Activated T-helper 1 cell treated with anti-CD3 and anti-CD28 coated beads, Interleukin-12 subunit alpha, Interleukin-12 subunit beta, Interleukin-2, Interleukin-4 antibody, amounts not matched to agents 30 ng/mL and 10 ng/mL and 1 ng/mL, durations not matched to agents 14 hours and 24 hours and 36 hours (primary cell): ENCODE data around the gene OIP5. TPM values are rescaled to one million over a fixed set of nuclear protein-coding genes. Genes with fewer than 3 reads are reported as not detected.
"Not testable (repeated sequence)": the region's sequence is repeated elsewhere in the genome, so short reads cannot be mapped to it uniquely, and the experiment has no call there.

Source experiments
- DNase-seq: peaks from one replicate; pipeline ENCODE4 v3.0.0; 2021; ENCODE audit warnings: low spot score
- H3K27ac Mint-ChIP-seq: one replicate; pipeline ENCODE4 v1.8.0; 2021; ENCODE audit warnings: mild to moderate bottlenecking, mixed read lengths
- H3K27me3 Mint-ChIP-seq: one replicate; pipeline ENCODE4 v1.8.0; 2022; ENCODE audit warnings: mild to moderate bottlenecking, moderate library complexity, mixed read lengths; ENCODE audit not compliant: insufficient read depth
- H3K36me3 Mint-ChIP-seq: one replicate; pipeline ENCODE4 v1.8.0; 2021; ENCODE audit warnings: low read depth, mixed read lengths
- H3K4me1 Mint-ChIP-seq: one replicate; pipeline ENCODE4 v1.8.0; 2021; ENCODE audit warnings: low read depth, mixed read lengths
- H3K4me3 Mint-ChIP-seq: one replicate; pipeline ENCODE4 v1.8.0; 2021; ENCODE audit warnings: mild to moderate bottlenecking, moderate library complexity, mixed read lengths
- H3K9me3 Mint-ChIP-seq: one replicate; pipeline ENCODE4 v1.8.0; 2021; ENCODE audit warnings: mixed read lengths
- intact Hi-C: fragments of 100-400 bp; cut with micrococcal nuclease; formaldehyde crosslinking; loops from one replicate; pipeline ENCODE4 v1.15.1; 2024
- total RNA-seq: library from RNA; stranded (reverse); gene quantifications from 2 replicates; pipeline ENCODE4 v1.2.3, GENCODE V29; 2022

The OIP5 gene
- total RNA-seq, 1 donor from 2014 or later: 17.6 TPM

- Mint-ChIP-seq H3K4me3 (peak overlapping the region; percentile 94), H3K4me1 (peaks cover 45% of the 10 kb centered on the region), H3K36me3 (peaks cover 12% of the 10 kb centered on the region), H3K27me3 (no peaks in the 10 kb centered on the region), H3K9me3 (no peaks in the 10 kb centered on the region), H3K27ac (peak overlapping the region; percentile 95)
- intact Hi-C loops: loop anchor here (5.0 kb wide), 3 partner anchors 158 to 742 kb away; partner anchors contain the start of genes ITPKA, KNL1 and MAPKBP1
- no peak for DNase-seq
These were observed 2.1 kb upstream of the OIP5 start for GRCh38 chr15:41334293-41335120.

GRCh38 chr15:41333026-41333562, 703 bp upstream of the OIP5 start:
- H3K27me3 Mint-ChIP-seq: no peaks in the 10 kb centered on the region
- peak overlapping the region; percentile 95 for H3K27ac Mint-ChIP-seq
- DNase-seq: no peak
- peaks cover 15% of the 10 kb centered on the region for H3K36me3 Mint-ChIP-seq
- peaks cover 40% of the 10 kb centered on the region for H3K4me1 Mint-ChIP-seq
- H3K9me3 Mint-ChIP-seq: no peaks in the 10 kb centered on the region
- intact Hi-C loops: loop anchor here (2.0 to 5.0 kb wide), 8 partner anchors 70 to 741 kb away; partner anchors contain the start of genes CHAC1, DNAJC17, INO80 and ITPKA
- H3K4me3 Mint-ChIP-seq: peak overlapping the region; percentile 94

GRCh38 chr15:41331833-41332193, 578 bp downstream of the OIP5 start:
- peaks cover 32% of the 10 kb centered on the region for H3K4me1 Mint-ChIP-seq
- peaks cover 13% of the 10 kb centered on the region for H3K36me3 Mint-ChIP-seq
- intact Hi-C loops: loop anchor here (1.0 to 5.0 kb wide), 12 partner anchors 9 to 740 kb away; partner anchors contain the start of genes CHAC1, CHP1, DNAJC17 and INO80
- no peaks in the 10 kb centered on the region for H3K27me3 Mint-ChIP-seq
- H3K9me3 Mint-ChIP-seq: no peaks in the 10 kb centered on the region
- H3K4me3 Mint-ChIP-seq: peak overlapping the region; percentile 94
- peak overlapping the region; percentile 95 for H3K27ac Mint-ChIP-seq
- no peak for DNase-seq

- H3K4me3 Mint-ChIP-seq: peak overlapping the region; percentile 94
- no peaks in the 10 kb centered on the region for H3K9me3 Mint-ChIP-seq
- intact Hi-C loops: loop anchor here (5.0 kb wide), 3 partner anchors 161 to 739 kb away; partner anchors contain the start of genes ITPKA, KNL1 and MAPKBP1
These were observed 1.1 kb downstream of the OIP5 start for GRCh38 chr15:41331281-41331680.

GRCh38 chr15:41323611-41324010, 8.8 kb downstream of the OIP5 start:
- no peak for DNase-seq
- Mint-ChIP-seq H3K27ac (peak overlapping the region; percentile 71), H3K9me3 (no peaks in the 10 kb centered on the region), H3K4me3 (no peak overlapping the region), H3K36me3 (peaks cover 23% of the 10 kb centered on the region), H3K4me1 (peaks cover 15% of the 10 kb centered on the region), H3K27me3 (no peaks in the 10 kb centered on the region)
- intact Hi-C loops: loop anchor here (1.0 kb wide), 1 partner anchor 9 kb away; the partner anchor contains the start of genes NUSAP1 and OIP5

More at GRCh38 chr15:41331281-41331680, 1.1 kb downstream of the OIP5 start:
- no peak for DNase-seq
- Mint-ChIP-seq H3K27ac (peak overlapping the region; percentile 95), H3K36me3 (peaks cover 15% of the 10 kb centered on the region), H3K27me3 (no peaks in the 10 kb centered on the region), H3K4me1 (peaks cover 29% of the 10 kb centered on the region)

GRCh38 chr15:41320805-41321330, 11.5 kb downstream of the OIP5 start:
- H3K4me3 Mint-ChIP-seq, DNase-seq, intact Hi-C loops, H3K9me3 Mint-ChIP-seq, H3K27me3 Mint-ChIP-seq, H3K27ac Mint-ChIP-seq: not testable (repeated sequence)
- peaks cover 10% of the 10 kb centered on the region for H3K4me1 Mint-ChIP-seq
- H3K36me3 Mint-ChIP-seq: peaks cover 23% of the 10 kb centered on the region

GRCh38 chr15:41309226-41309905, 23.0 kb downstream of the OIP5 start:
- Mint-ChIP-seq H3K27me3 (no peaks in the 10 kb centered on the region), H3K4me3 (no peak overlapping the region), H3K9me3 (no peaks in the 10 kb centered on the region), H3K36me3 (peaks cover 23% of the 10 kb centered on the region), H3K27ac (no peak overlapping the region), H3K4me1 (peaks cover 10% of the 10 kb centered on the region)
- DNase-seq: no peak
- intact Hi-C loops: no loop called here

GRCh38 chr15:41307679-41308078, 24.7 kb downstream of the OIP5 start:
- intact Hi-C loops: no loop called here
- Mint-ChIP-seq H3K27me3 (no peaks in the 10 kb centered on the region), H3K27ac (no peak overlapping the region), H3K36me3 (peaks cover 15% of the 10 kb centered on the region), H3K4me3 (no peak overlapping the region), H3K4me1 (peaks cover 15% of the 10 kb centered on the region), H3K9me3 (no peaks in the 10 kb centered on the region)
- no peak for DNase-seq

- intact Hi-C loops: no loop called here
- Mint-ChIP-seq H3K9me3 (no peaks in the 10 kb centered on the region), H3K27me3 (no peaks in the 10 kb centered on the region), H3K27ac (no peak overlapping the region), H3K4me3 (no peak overlapping the region), H3K4me1 (peaks cover 27% of the 10 kb centered on the region), H3K36me3 (peaks cover 21% of the 10 kb centered on the region)
- DNase-seq: no peak
These were observed 28.1 kb downstream of the OIP5 start for GRCh38 chr15:41304149-41304770.

GRCh38 chr15:41301587-41301986, 30.8 kb downstream of the OIP5 start:
- Mint-ChIP-seq H3K4me1 (peaks cover 24% of the 10 kb centered on the region), H3K36me3 (peaks cover 23% of the 10 kb centered on the region), H3K4me3 (no peak overlapping the region), H3K27me3 (no peaks in the 10 kb centered on the region), H3K9me3 (no peaks in the 10 kb centered on the region), H3K27ac (peak overlapping the region; percentile 67)
- intact Hi-C loops: no loop called here
- DNase-seq: no peak

- H3K4me3 Mint-ChIP-seq, H3K9me3 Mint-ChIP-seq, intact Hi-C loops, DNase-seq, H3K27me3 Mint-ChIP-seq: not testable (repeated sequence)
- peaks cover 23% of the 10 kb centered on the region for H3K36me3 Mint-ChIP-seq
- peaks cover 24% of the 10 kb centered on the region for H3K4me1 Mint-ChIP-seq
- H3K27ac Mint-ChIP-seq: peak overlapping the region; percentile 67
These were observed 31.3 kb downstream of the OIP5 start for GRCh38 chr15:41301139-41301538.

- intact Hi-C loops: no loop called here
- H3K27ac Mint-ChIP-seq: peak overlapping the region; percentile 8
- no peaks in the 10 kb centered on the region for H3K9me3 Mint-ChIP-seq
- no peaks in the 10 kb centered on the region for H3K27me3 Mint-ChIP-seq
- DNase-seq: no peak
- peaks cover 32% of the 10 kb centered on the region for H3K36me3 Mint-ChIP-seq
- H3K4me3 Mint-ChIP-seq: no peak overlapping the region
- H3K4me1 Mint-ChIP-seq: peaks cover 29% of the 10 kb centered on the region
These were observed 39.9 kb downstream of the OIP5 start for GRCh38 chr15:41292521-41292920.
